Mucosa of descending colon (tissue), 3 donors: ENCODE results near the gene IQCE. TPM values are rescaled to one million over a fixed set of nuclear protein-coding genes. Genes with fewer than 3 reads are reported as not detected.
A peak's percentile ranks its signal among the peaks of the same experiment; 100 is the strongest.

Experiments
- ATAC-seq: fragments of 200-7000 bp; cut with Tn5 transposase; one replicate; pipeline ENCODE4 v1.9.1; 2020; ENCODE audit warnings: mild to moderate bottlenecking, moderate library complexity
- DNase-seq, 3 donors: peaks; one replicate each; pipeline ENCODE4 v3.0.0-alpha.2; 2020
- H3K36me3 ChIP-seq: fragments of 200-600 bp; one replicate; pipeline ENCODE4 v1.8.0; 2021; ENCODE audit warnings: low read depth, mild to moderate bottlenecking
- H3K4me1 ChIP-seq: fragments of 200-600 bp; one replicate; pipeline ENCODE4 v1.8.0; 2021; ENCODE audit warnings: low read depth, mild to moderate bottlenecking
- H3K4me3 ChIP-seq: fragments of 200-600 bp; one replicate; pipeline ENCODE4 v1.8.0; 2021; ENCODE audit warnings: mild to moderate bottlenecking
- H3K9me3 ChIP-seq: fragments of 200-600 bp; one replicate; pipeline ENCODE4 v1.8.0; 2021; ENCODE audit warnings: mild to moderate bottlenecking
- CTCF ChIP-seq: fragments of 200-600 bp; IDR thresholded peaks from one replicate; pipeline ENCODE4 v1.8.0; 2022; ENCODE audit warnings: antibody characterized with exemption, mild to moderate bottlenecking
- intact Hi-C, 2 donors: fragments of 100-400 bp; cut with DNase I in 1 of 2; cut with micrococcal nuclease in 1 of 2; formaldehyde crosslinking; loops; one replicate each; pipeline versions ENCODE4 v1.11.0 to v1.11.1; 2022; cut with DNase I, micrococcal nuclease
- total RNA-seq, 3 donors: library from RNA; stranded (reverse); fragmentation: NEBNext Ultra II Directional in 2 of 3; extraction: Animal tissue kit (Norgen Biotek cat#: 25700) in 2 of 3; gene quantifications; one replicate each; pipeline versions ENCODE4 v1.2.1 to v1.2.4, GENCODE V29; 2021 to 2023
- donor health status: DM: no; HTN: no; CAD: no; lungs with moderate emphysema.
- donor health status: DM: no; HTN: no; CAD: no.
- donor health status: DM: no; HTN: yes; CAD: no.

Gene IQCE
- total RNA-seq, 3 donors from 2014 or later, result 27.9 to 41.2 (median 35.9) TPM

GRCh38 chr7:2643386-2644219 lies 84.8 kb downstream of the IQCE start:
- Histone ChIP-seq H3K4me1 (peaks cover 12% of the 10 kb centered on the region), H3K9me3 (no peaks in the 10 kb centered on the region), H3K36me3 (no peaks in the 10 kb centered on the region), H3K4me3 (no peak overlapping the region)
- no peak for ATAC-seq
- intact Hi-C loops, result no loop called here
- TF ChIP-seq CTCF, result no peak
- DNase-seq, result peak in 1 of 3 donors; percentile 52

- intact Hi-C loops, result no loop called here
- TF ChIP-seq CTCF, result no peak
- H3K4me3 ChIP-seq, result no peak overlapping the region
- DNase-seq, result no peak
- peaks cover 12% of the 10 kb centered on the region for H3K4me1 ChIP-seq
- H3K9me3 ChIP-seq, result no peaks in the 10 kb centered on the region
- ATAC-seq, result no peak
- no peaks in the 10 kb centered on the region for H3K36me3 ChIP-seq
Observed at GRCh38 chr7:2644220-2644561, 85.4 kb downstream of the IQCE start.

GRCh38 chr7:2644562-2645273 lies 85.9 kb downstream of the IQCE start:
- intact Hi-C loops, result no loop called here
- Histone ChIP-seq H3K4me1 (peaks cover 12% of the 10 kb centered on the region), H3K9me3 (no peaks in the 10 kb centered on the region), H3K36me3 (no peaks in the 10 kb centered on the region), H3K4me3 (no peak overlapping the region)
- ATAC-seq (peak; percentile 48), DNase-seq (peak; percentile 32 to 62 (median 53))
- no peak for TF ChIP-seq CTCF

- intact Hi-C loops, result no loop called here
- Histone ChIP-seq H3K4me1 (peaks cover 10% of the 10 kb centered on the region), H3K36me3 (no peaks in the 10 kb centered on the region), H3K9me3 (no peaks in the 10 kb centered on the region), H3K4me3 (no peak overlapping the region)
- peak in 2 of 3 donors; percentile 32 to 46 for DNase-seq
- ATAC-seq, result peak; percentile 13
- TF ChIP-seq CTCF, result no peak
Observed at GRCh38 chr7:2645274-2645868, 86.6 kb downstream of the IQCE start.

- intact Hi-C loops, result no loop called here
- Histone ChIP-seq H3K4me3 (no peak overlapping the region), H3K9me3 (no peaks in the 10 kb centered on the region), H3K4me1 (peaks cover 3% of the 10 kb centered on the region), H3K36me3 (no peaks in the 10 kb centered on the region)
- DNase-seq (no peak), ATAC-seq (no peak)
- no peak for TF ChIP-seq CTCF
Observed at GRCh38 chr7:2646336-2646679, 87.5 kb downstream of the IQCE start.
